ENCODE measurements around the gene DYNLT1.

DYNLT1 gene

GRCh38 chr6:158603261-158604047, 41.1 kb downstream of the DYNLT1 start:
- no peak for DNase-seq (ENCODE audit: low read depth, low spot score)

DNA sequence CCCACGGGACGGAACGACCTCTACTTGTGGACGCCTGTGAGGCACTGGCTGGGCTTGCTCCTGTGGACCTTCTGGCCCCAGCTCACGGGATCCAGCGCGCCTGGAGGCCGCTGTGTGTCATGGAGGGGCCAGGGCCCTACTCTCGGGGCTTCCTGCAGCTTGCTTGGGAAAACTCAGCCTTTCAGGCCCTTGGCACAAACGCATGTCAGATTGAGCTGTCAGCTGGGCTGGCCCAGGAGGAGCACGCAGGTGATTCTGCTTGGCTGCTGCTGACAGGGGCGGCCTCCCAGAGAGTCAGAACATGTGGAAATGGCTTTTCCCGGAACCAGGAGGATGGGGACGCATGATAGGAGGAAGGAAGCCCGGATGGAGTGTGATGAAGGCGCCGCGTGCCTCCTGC, 44.9 kb downstream of the DYNLT1 start:
- DNase-seq (ENCODE audit: low read depth, low spot score): no peak

DNA sequence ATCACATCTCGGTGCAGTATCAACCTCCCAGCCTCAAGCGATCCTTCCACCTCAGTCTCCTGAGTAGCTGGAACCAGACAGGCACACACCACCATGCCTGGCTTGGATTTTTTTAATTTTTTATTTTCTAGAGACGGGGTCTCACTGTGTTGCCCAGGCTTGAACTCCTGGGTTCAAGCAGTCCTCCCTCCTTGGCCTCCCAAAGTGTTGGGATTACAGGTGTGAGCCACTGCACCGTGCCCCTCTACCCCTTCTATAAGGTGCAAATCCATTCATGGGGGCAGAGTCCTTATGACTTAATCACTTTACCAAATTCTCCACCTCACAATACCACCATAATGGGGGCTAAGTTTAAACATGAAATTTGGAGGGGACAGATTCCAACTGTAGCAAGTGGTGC, 47.0 kb downstream of the DYNLT1 start:
- no peak for DNase-seq (ENCODE audit: low read depth, low spot score)

- DNase-seq (ENCODE audit: low read depth, low spot score): no peak
Observed at GRCh38 chr6:158596861-158597260, 47.7 kb downstream of the DYNLT1 start.

GRCh38 chr6:158595223-158595622, 49.3 kb downstream of the DYNLT1 start:
- DNase-seq (ENCODE audit: low read depth, low spot score): no peak

DNA sequence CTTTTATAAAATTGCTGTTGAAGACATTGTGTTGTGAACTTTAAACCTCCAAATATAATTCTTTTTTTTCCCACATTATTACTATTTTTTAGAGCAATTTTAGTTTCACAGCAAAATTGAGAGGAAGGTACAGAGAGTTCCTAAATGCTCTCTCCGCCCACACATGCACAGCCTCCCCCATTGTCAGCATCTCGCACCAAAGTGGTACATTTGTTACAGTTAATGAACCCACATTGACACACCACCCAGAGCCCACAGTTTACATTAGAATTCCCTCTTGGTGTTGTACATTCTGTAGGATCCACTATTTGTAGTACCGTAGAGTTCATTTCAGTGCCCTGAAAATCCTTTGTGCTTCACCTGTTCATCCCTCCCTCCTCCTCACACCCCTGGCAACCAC, 50.9 kb downstream of the DYNLT1 start:
- no peak for DNase-seq (ENCODE audit: low read depth, low spot score)

DNA sequence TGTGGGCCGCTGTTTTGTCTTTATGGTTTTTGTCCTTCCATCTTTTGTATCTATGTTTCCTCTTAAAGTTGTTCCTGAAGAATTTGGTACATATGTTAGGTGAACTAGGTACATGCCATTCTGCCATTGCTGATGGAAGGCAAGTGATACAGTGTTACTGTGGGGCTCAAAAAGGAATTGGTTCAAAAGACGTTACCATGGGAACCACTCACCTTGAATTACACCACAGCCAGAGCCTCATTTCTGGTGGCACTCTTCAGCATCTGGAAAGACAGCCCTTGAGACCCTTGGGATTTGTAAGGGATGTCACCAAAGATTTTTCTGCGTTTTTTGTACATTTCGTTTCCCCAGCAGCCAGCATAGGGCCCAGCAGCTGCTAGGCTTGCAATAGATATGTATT, 52.7 kb downstream of the DYNLT1 start:
- DNase-seq (ENCODE audit: low read depth, low spot score): no peak

- DNase-seq (ENCODE audit: low read depth, low spot score): no peak
Observed at GRCh38 chr6:158591134-158591809, 53.3 kb downstream of the DYNLT1 start.

- no peak for DNase-seq (ENCODE audit: low read depth, low spot score)
Observed at GRCh38 chr6:158589366-158589765, 55.2 kb downstream of the DYNLT1 start.

DNA sequence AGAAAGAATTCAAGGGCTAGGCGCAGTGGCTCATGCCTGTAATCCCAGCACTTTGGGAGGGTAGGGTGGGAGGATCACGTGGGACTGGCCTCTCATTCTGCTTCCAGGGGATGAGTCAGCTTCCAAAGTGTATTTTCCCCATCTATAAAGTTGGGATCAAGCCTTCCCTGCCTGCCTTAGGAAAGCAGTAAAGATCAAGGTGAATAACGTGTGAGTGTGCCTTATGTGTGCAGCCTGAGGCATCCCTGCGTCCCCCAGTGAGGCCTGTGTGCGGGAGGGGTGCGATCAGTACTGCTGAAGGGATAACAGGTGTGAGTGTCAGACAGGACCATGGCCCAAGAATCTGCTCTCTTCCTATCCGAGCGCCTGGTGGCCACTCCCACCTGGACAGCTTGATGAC, 57.9 kb downstream of the DYNLT1 start:
- DNase-seq (ENCODE audit: low read depth, low spot score): no peak

All from smooth muscle cell of the brain vasculature (primary cell).